Fibroblast of villous mesenchyme (primary cell): ENCODE measurements around the gene FBLN7. TPM values are rescaled to one million over a fixed set of nuclear protein-coding genes. Genes with fewer than 3 reads are reported as not detected.
"Not testable (repeated sequence)": the region's sequence is repeated elsewhere in the genome, so short reads cannot be mapped to it uniquely, and the experiment has no call there.

Experiments
- DNase-seq: peaks from one replicate; pipeline ENCODE4 v3.0.0-alpha.2; 2010; ENCODE audit warnings: low read depth
- H3K4me3 ChIP-seq: 2 replicates; pipeline ENCODE4 v1.5.1; 2011; ENCODE audit warnings: low read depth, mild to moderate bottlenecking, low read length
- CTCF ChIP-seq: IDR thresholded peaks from 2 replicates; pipeline ENCODE4 v1.5.1; 2012; ENCODE audit warnings: low read depth, mild to moderate bottlenecking, low read length; ENCODE audit not compliant: insufficient read depth
- total RNA-seq: library from RNA; depleted of rRNA; stranded (reverse); fragments of >200 nt; gene quantifications from 2 replicates; pipeline ENCODE4 v1.2.3, GENCODE V29; 2012

FBLN7 gene
- total RNA-seq, 1 donor, result 1.3 TPM

- no peak for TF ChIP-seq CTCF
- H3K4me3 ChIP-seq, result no peak overlapping the region
- DNase-seq, result no peak
Measured at GRCh38 chr2:112133344-112133743, 4.8 kb upstream of the FBLN7 start.

- DNase-seq, result no peak
- no peak for TF ChIP-seq CTCF
- H3K4me3 ChIP-seq, result no peak overlapping the region
Measured at GRCh38 chr2:112134120-112134519, 4.1 kb upstream of the FBLN7 start.

GRCh38 chr2:112136096-112136495 is 2.1 kb upstream of the FBLN7 start:
- TF ChIP-seq CTCF, result no peak
- DNase-seq, result no peak
- H3K4me3 ChIP-seq, result no peak overlapping the region

GRCh38 chr2:112137516-112138158 is 548 bp upstream of the FBLN7 start:
- peak overlapping the region; percentile 57 for H3K4me3 ChIP-seq
- no peak for TF ChIP-seq CTCF
- no peak for DNase-seq

GRCh38 chr2:112139033-112139614 is 939 bp downstream of the FBLN7 start:
- H3K4me3 ChIP-seq, DNase-seq: not testable (repeated sequence)

GRCh38 chr2:112139661-112140204 is 1.5 kb downstream of the FBLN7 start:
- H3K4me3 ChIP-seq, DNase-seq: not testable (repeated sequence)

- no peak for TF ChIP-seq CTCF
- DNase-seq, result no peak
- no peak overlapping the region for H3K4me3 ChIP-seq
Measured at GRCh38 chr2:112140205-112140802, 2.1 kb downstream of the FBLN7 start.
